Osteocyte (in vitro differentiated cells): ENCODE data around the gene PELI2. TPM values are rescaled to one million over a fixed set of nuclear protein-coding genes. Genes with fewer than 3 reads are reported as not detected.

ENCODE experiments used
- DNase-seq: peaks from one replicate; pipeline ENCODE4 v3.0.0; 2021; ENCODE audit warnings: mixed read lengths; ENCODE audit not compliant: unreplicated experiment; ENCODE audit errors: extremely low spot score
- H3K27ac Mint-ChIP-seq: one replicate; pipeline ENCODE4 v1.8.0; 2021; ENCODE audit warnings: mild to moderate bottlenecking, mixed read lengths; ENCODE audit not compliant: unreplicated experiment
- H3K27me3 Mint-ChIP-seq: one replicate; pipeline ENCODE4 v1.8.0; 2021; ENCODE audit warnings: mixed read lengths; ENCODE audit not compliant: unreplicated experiment
- H3K36me3 Mint-ChIP-seq: one replicate; pipeline ENCODE4 v1.8.0; 2021; ENCODE audit warnings: mixed read lengths; ENCODE audit not compliant: unreplicated experiment
- H3K4me1 Mint-ChIP-seq: one replicate; pipeline ENCODE4 v1.8.0; 2021; ENCODE audit warnings: mixed read lengths; ENCODE audit not compliant: unreplicated experiment
- H3K4me3 Mint-ChIP-seq: one replicate; pipeline ENCODE4 v1.8.0; 2021; ENCODE audit warnings: mild to moderate bottlenecking, moderate library complexity, mixed read lengths; ENCODE audit not compliant: unreplicated experiment
- H3K9me3 Mint-ChIP-seq: one replicate; pipeline ENCODE4 v1.8.0; 2021; ENCODE audit warnings: mixed read lengths; ENCODE audit not compliant: unreplicated experiment
- CTCF ChIP-seq: fragments of 200-600 bp; sonication (generic); IDR thresholded peaks from 2 replicates; pipeline ENCODE4 v1.5.0; 2021; ENCODE audit warnings: antibody characterized with exemption, mild to moderate bottlenecking, moderate library complexity
- total RNA-seq: library from RNA; stranded (reverse); gene quantifications from 2 replicates; pipeline ENCODE4 v1.2.1, GENCODE V29; 2021

PELI2 gene
- total RNA-seq, 1 donor from 2014 or later: 15.0 TPM

GRCh38 chr14:56273951-56274350 lies 155.7 kb downstream of the PELI2 start:
- peaks cover 11% of the 10 kb centered on the region for H3K4me1 Mint-ChIP-seq
- H3K9me3 Mint-ChIP-seq: no peaks in the 10 kb centered on the region
- no peak for DNase-seq
- H3K4me3 Mint-ChIP-seq: no peak overlapping the region
- H3K27me3 Mint-ChIP-seq: no peaks in the 10 kb centered on the region
- H3K36me3 Mint-ChIP-seq: no peaks in the 10 kb centered on the region
- no peak overlapping the region for H3K27ac Mint-ChIP-seq
- no peak for TF ChIP-seq CTCF

- Mint-ChIP-seq H3K36me3 (no peaks in the 10 kb centered on the region), H3K27me3 (no peaks in the 10 kb centered on the region), H3K9me3 (no peaks in the 10 kb centered on the region), H3K27ac (no peak overlapping the region), H3K4me3 (no peak overlapping the region), H3K4me1 (peaks cover 11% of the 10 kb centered on the region)
- TF ChIP-seq CTCF: no peak
- DNase-seq: no peak
These were observed 156.3 kb downstream of the PELI2 start for GRCh38 chr14:56274556-56274955.

- peaks cover 4% of the 10 kb centered on the region for H3K36me3 Mint-ChIP-seq
- H3K27me3 Mint-ChIP-seq: no peaks in the 10 kb centered on the region
- H3K4me1 Mint-ChIP-seq: peaks cover 11% of the 10 kb centered on the region
- no peak overlapping the region for H3K4me3 Mint-ChIP-seq
- no peak for DNase-seq
- no peak overlapping the region for H3K27ac Mint-ChIP-seq
- no peak for TF ChIP-seq CTCF
- no peaks in the 10 kb centered on the region for H3K9me3 Mint-ChIP-seq
These were observed 157.9 kb downstream of the PELI2 start for GRCh38 chr14:56276108-56276507.

GRCh38 chr14:56278383-56278782 lies 160.2 kb downstream of the PELI2 start:
- Mint-ChIP-seq H3K27me3 (no peaks in the 10 kb centered on the region), H3K27ac (no peak overlapping the region), H3K36me3 (peaks cover 5% of the 10 kb centered on the region), H3K4me1 (peaks cover 4% of the 10 kb centered on the region), H3K9me3 (no peaks in the 10 kb centered on the region), H3K4me3 (no peak overlapping the region)
- DNase-seq: no peak
- no peak for TF ChIP-seq CTCF

GRCh38 chr14:56280843-56281242 lies 162.6 kb downstream of the PELI2 start:
- H3K27ac Mint-ChIP-seq: no peak overlapping the region
- TF ChIP-seq CTCF: peak; percentile 42
- no peaks in the 10 kb centered on the region for H3K27me3 Mint-ChIP-seq
- no peak for DNase-seq
- H3K4me1 Mint-ChIP-seq: no peaks in the 10 kb centered on the region
- no peak overlapping the region for H3K4me3 Mint-ChIP-seq
- peaks cover 5% of the 10 kb centered on the region for H3K36me3 Mint-ChIP-seq
- H3K9me3 Mint-ChIP-seq: no peaks in the 10 kb centered on the region
